GM12865 (cell line): Measurements from ENCODE around the gene MAP3K21.

ENCODE experiments used
- DNase-seq: peaks from one replicate; pipeline ENCODE4 v3.0.0; 2010; ENCODE audit warnings: low read depth
- H3K4me3 ChIP-seq: 2 replicates; pipeline ENCODE4 v1.5.1; 2011; ENCODE audit warnings: mild to moderate bottlenecking, low read depth, low read length, control low read depth
- CTCF ChIP-seq: IDR thresholded peaks from 2 replicates; pipeline ENCODE4 v1.5.1; 2011; ENCODE audit warnings: low read length, control low read depth, low read depth, inconsistent platforms; ENCODE audit not compliant: insufficient read depth; ENCODE audit errors: missing control alignments

The MAP3K21 gene

GRCh38 chr1:233372218-233373120, 44.9 kb downstream of the MAP3K21 start:
- H3K4me3 ChIP-seq: no peak overlapping the region
- no peak for TF ChIP-seq CTCF
- DNase-seq: peak; percentile 22

- DNase-seq: no peak
- no peak for TF ChIP-seq CTCF
- no peak overlapping the region for H3K4me3 ChIP-seq
Observed at GRCh38 chr1:233373226-233373625, 45.7 kb downstream of the MAP3K21 start.

- DNase-seq: no peak
- no peak for TF ChIP-seq CTCF
- H3K4me3 ChIP-seq: no peak overlapping the region
Observed at GRCh38 chr1:233375653-233376052, 48.1 kb downstream of the MAP3K21 start.

- no peak for TF ChIP-seq CTCF
- DNase-seq: no peak
- H3K4me3 ChIP-seq: no peak overlapping the region
Observed at GRCh38 chr1:233376382-233377110, 49.0 kb downstream of the MAP3K21 start.

- TF ChIP-seq CTCF: no peak
- DNase-seq: peak; percentile 14
Observed at GRCh38 chr1:233379869-233380438, 52.4 kb downstream of the MAP3K21 start.

GRCh38 chr1:233381806-233382205, 54.3 kb downstream of the MAP3K21 start:
- TF ChIP-seq CTCF: no peak
- H3K4me3 ChIP-seq: no peak overlapping the region
- no peak for DNase-seq

More at GRCh38 chr1:233379869-233380438, 52.4 kb downstream of the MAP3K21 start:
- no peak overlapping the region for H3K4me3 ChIP-seq
